OCI-LY1 (cell line): ENCODE data around the gene LAMTOR1.
A peak's percentile ranks its signal among the peaks of the same experiment; 100 is the strongest.

Experiments used
- H2AFZ ChIP-seq: fragments of 200-600 bp; sonication (generic), shearing (Covaris generic); 2 replicates; pipeline ENCODE4 v1.6.0; 2014; ENCODE audit warnings: antibody characterized with exemption, mild to moderate bottlenecking, low read length
- H3F3A ChIP-seq: fragments of 200-600 bp; sonication (generic), shearing (Covaris generic); 2 replicates; pipeline ENCODE4 v1.6.0; 2014; ENCODE audit warnings: mild to moderate bottlenecking, antibody characterized with exemption, low read length, moderate library complexity; ENCODE audit not compliant: insufficient read depth
- H3K27ac ChIP-seq: fragments of 200-600 bp; sonication (generic); 2 replicates; pipeline ENCODE4 v1.5.1; 2014; ENCODE audit warnings: low read length, mixed run types, mild to moderate bottlenecking, low read depth; ENCODE audit not compliant: poor library complexity, severe bottlenecking
- H3K27me3 ChIP-seq: fragments of 200-600 bp; sonication (generic); 2 replicates; pipeline ENCODE4 v1.6.0; 2014; ENCODE audit warnings: antibody characterized with exemption, mild to moderate bottlenecking, low read length, moderate library complexity; ENCODE audit not compliant: insufficient read depth
- H3K36me3 ChIP-seq: fragments of 200-600 bp; sonication (generic); 2 replicates; pipeline ENCODE4 v1.6.1; 2014; ENCODE audit warnings: mild to moderate bottlenecking, antibody characterized with exemption, low read length, moderate library complexity, mixed read lengths; ENCODE audit not compliant: insufficient read depth
- H3K4me1 ChIP-seq: fragments of 200-600 bp; sonication (generic); 2 replicates; pipeline ENCODE4 v1.5.1; 2014; ENCODE audit warnings: mild to moderate bottlenecking, low read length, moderate library complexity; ENCODE audit not compliant: insufficient read depth, severe bottlenecking
- H3K4me2 ChIP-seq: fragments of 200-600 bp; sonication (generic), shearing (Covaris generic); 2 replicates; pipeline ENCODE4 v1.6.1; 2014; ENCODE audit warnings: low read length
- H3K4me3 ChIP-seq: fragments of 200-600 bp; sonication (generic); 2 replicates; pipeline ENCODE4 v1.5.1; 2014; ENCODE audit warnings: low read length, low read depth, mild to moderate bottlenecking, mixed read lengths; ENCODE audit not compliant: poor library complexity, severe bottlenecking
- H3K79me2 ChIP-seq: fragments of 200-600 bp; shearing (Covaris generic); 2 replicates; pipeline ENCODE4 v1.6.1; 2016; ENCODE audit warnings: mixed run types, low read length, mixed read lengths; ENCODE audit not compliant: insufficient read depth
- H3K9ac ChIP-seq: fragments of 200-600 bp; sonication (generic), shearing (Covaris generic); 2 replicates; pipeline ENCODE4 v1.6.1; 2014; ENCODE audit warnings: mild to moderate bottlenecking, low read length, mixed read lengths
- H3K9me2 ChIP-seq: fragments of 200-600 bp; sonication (generic), shearing (Covaris generic); 2 replicates; pipeline ENCODE4 v1.6.1; 2014; ENCODE audit warnings: low read depth, mild to moderate bottlenecking, low read length, mixed read lengths
- H3K9me3 ChIP-seq: fragments of 200-600 bp; shearing (Covaris generic); 2 replicates; pipeline ENCODE4 v1.6.1; 2014; ENCODE audit warnings: low read length, mixed read lengths
- H4K20me1 ChIP-seq: fragments of 200-600 bp; sonication (generic), shearing (Covaris generic); 2 replicates; pipeline ENCODE4 v1.6.0; 2016; ENCODE audit warnings: mild to moderate bottlenecking, low read length; ENCODE audit not compliant: insufficient read depth
- EZH2 ChIP-seq: fragments of 200-600 bp; sonication (generic), shearing (Covaris generic); IDR thresholded peaks from 2 replicates; pipeline ENCODE4 v1.8.0; 2017; ENCODE audit warnings: borderline replicate concordance, mixed run types, mild to moderate bottlenecking, antibody characterized with exemption, low read length, moderate library complexity, mixed read lengths
- TF ChIP-seq, protein P1 (sequence below): fragments of 200-600 bp; sonication (generic), shearing (Covaris generic); IDR thresholded peaks from 2 replicates; pipeline ENCODE4 v1.5.1; 2017; ENCODE audit warnings: mild to moderate bottlenecking, antibody characterized with exemption, low read length, moderate library complexity, mixed read lengths

The LAMTOR1 gene

DNA sequence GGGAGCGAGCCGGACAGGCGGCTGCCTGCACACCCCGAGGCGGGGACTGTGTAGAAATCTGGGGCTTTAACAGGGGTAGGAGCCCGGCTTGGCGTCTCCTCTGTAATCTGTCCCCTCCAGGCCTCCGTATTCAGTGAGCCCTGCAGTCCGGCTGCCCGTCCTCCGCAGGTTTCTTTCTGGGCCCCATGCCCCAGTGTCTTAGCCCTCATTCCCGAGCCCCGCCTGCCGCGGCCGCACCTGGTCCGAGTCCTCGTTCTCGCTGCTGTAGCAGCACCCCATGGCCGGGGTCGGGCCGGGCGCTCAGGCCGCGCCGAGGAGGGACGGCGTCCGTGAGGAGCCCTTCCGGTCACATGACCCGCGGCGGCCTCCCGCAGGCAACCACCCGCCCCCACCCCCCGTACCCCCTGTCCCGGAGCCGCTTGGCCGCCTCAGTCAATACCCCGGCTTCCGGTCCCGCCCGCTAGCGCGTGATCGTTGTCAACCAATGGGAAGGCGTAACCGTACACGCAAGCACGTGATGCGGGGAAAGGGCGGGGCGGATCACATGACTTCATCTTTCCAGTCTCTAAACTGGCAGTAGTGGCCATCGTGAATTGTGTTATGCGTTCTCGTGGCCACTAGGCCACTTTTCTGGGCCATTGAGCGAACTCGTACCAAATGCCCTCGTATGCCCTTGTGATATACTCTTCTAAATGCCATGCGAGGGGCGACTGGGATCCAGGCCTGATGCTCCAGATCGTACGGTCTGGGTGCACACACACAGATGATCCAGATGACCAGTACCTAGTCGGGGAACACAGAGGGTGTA, at the start of gene LAMTOR1:
TSS of gene LAMTOR1 (minus strand) at position 352 of the 808 bp plus-strand sequence. CDS start at position 279, 73 bp downstream.
- Histone ChIP-seq H3K4me3 (peak within 1 kb of the TSS; percentile 82), H2AFZ (no peak within 1 kb of the TSS), H3F3A (no peaks in the 10 kb centered on the region), H4K20me1 (no peaks in the 10 kb centered on the region), H3K79me2 (peaks cover 12% of the 10 kb centered on the region), H3K9me2 (no peaks in the 10 kb centered on the region), H3K9ac (peak within 1 kb of the TSS; percentile 98), H3K27ac (peak within 1 kb of the TSS; percentile 70), H3K27me3 (no peaks in the 10 kb centered on the region), H3K4me2 (peak within 1 kb of the TSS; percentile 94), H3K4me1 (peaks cover 23% of the 10 kb centered on the region), H3K9me3 (no peaks in the 10 kb centered on the region), H3K36me3 (peaks cover 35% of the 10 kb centered on the region)
- TF ChIP-seq EZH2, result no peak
- TF ChIP-seq, protein P1, sequence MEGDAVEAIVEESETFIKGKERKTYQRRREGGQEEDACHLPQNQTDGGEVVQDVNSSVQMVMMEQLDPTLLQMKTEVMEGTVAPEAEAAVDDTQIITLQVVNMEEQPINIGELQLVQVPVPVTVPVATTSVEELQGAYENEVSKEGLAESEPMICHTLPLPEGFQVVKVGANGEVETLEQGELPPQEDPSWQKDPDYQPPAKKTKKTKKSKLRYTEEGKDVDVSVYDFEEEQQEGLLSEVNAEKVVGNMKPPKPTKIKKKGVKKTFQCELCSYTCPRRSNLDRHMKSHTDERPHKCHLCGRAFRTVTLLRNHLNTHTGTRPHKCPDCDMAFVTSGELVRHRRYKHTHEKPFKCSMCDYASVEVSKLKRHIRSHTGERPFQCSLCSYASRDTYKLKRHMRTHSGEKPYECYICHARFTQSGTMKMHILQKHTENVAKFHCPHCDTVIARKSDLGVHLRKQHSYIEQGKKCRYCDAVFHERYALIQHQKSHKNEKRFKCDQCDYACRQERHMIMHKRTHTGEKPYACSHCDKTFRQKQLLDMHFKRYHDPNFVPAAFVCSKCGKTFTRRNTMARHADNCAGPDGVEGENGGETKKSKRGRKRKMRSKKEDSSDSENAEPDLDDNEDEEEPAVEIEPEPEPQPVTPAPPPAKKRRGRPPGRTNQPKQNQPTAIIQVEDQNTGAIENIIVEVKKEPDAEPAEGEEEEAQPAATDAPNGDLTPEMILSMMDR, result peak; percentile 34; the same call in 1 of the 2 replicates

DNA sequence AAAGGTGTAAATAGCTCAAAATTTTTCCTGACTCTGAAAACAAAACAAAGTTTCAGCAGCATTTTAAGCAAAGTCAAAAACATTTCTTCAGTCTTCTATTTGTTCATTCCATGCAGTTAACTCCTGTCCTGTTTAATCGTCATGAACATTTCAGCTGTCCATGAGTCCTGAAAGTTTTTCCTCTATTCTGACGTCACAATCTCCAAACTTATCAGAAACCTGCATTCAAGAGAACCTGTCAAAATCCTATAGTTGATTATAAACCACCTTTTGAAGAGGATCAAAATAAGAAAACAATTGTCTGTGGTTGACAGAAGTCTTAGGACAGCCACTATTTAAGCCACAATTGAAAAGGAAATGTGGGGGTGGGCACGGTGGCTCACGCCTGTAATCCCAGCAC, 47.8 kb upstream of the LAMTOR1 start:
- no peak overlapping the region for H2AFZ ChIP-seq
- H3K9ac ChIP-seq, result no peak overlapping the region
- H4K20me1 ChIP-seq, result no peaks in the 10 kb centered on the region
- H3F3A ChIP-seq, result no peaks in the 10 kb centered on the region
- no peak overlapping the region for H3K4me2 ChIP-seq
- H3K4me3 ChIP-seq, result no peak overlapping the region
- no peak overlapping the region for H3K27ac ChIP-seq
- no peaks in the 10 kb centered on the region for H3K79me2 ChIP-seq
- H3K9me2 ChIP-seq, result no peaks in the 10 kb centered on the region
- H3K27me3 ChIP-seq, result no peaks in the 10 kb centered on the region
- TF ChIP-seq, protein P1, result no peak
- no peak for TF ChIP-seq EZH2
- H3K36me3 ChIP-seq, result no peaks in the 10 kb centered on the region
- no peaks in the 10 kb centered on the region for H3K9me3 ChIP-seq
- no peaks in the 10 kb centered on the region for H3K4me1 ChIP-seq

- TF ChIP-seq, protein P1, result no peak
- TF ChIP-seq EZH2, result no peak
Measured at GRCh38 chr11:72146625-72147024, 43.5 kb upstream of the LAMTOR1 start.

More at GRCh38 chr11:72146625-72147024, 43.5 kb upstream of the LAMTOR1 start:
- Histone ChIP-seq H3K4me2 (no peak overlapping the region), H3K27me3 (no peaks in the 10 kb centered on the region), H4K20me1 (no peaks in the 10 kb centered on the region), H2AFZ (no peak overlapping the region), H3K9me2 (no peaks in the 10 kb centered on the region), H3F3A (no peaks in the 10 kb centered on the region), H3K9me3 (no peaks in the 10 kb centered on the region), H3K79me2 (no peaks in the 10 kb centered on the region), H3K36me3 (no peaks in the 10 kb centered on the region), H3K4me1 (no peaks in the 10 kb centered on the region), H3K4me3 (no peak overlapping the region), H3K9ac (no peak overlapping the region), H3K27ac (no peak overlapping the region)
